ENCODE measurements around the gene NSUN4. TPM values are rescaled to one million over a fixed set of nuclear protein-coding genes. Genes with fewer than 3 reads are reported as not detected.

The NSUN4 gene
- total RNA-seq, 1 experiment from 2014 or later = 20.4 TPM

DNA sequence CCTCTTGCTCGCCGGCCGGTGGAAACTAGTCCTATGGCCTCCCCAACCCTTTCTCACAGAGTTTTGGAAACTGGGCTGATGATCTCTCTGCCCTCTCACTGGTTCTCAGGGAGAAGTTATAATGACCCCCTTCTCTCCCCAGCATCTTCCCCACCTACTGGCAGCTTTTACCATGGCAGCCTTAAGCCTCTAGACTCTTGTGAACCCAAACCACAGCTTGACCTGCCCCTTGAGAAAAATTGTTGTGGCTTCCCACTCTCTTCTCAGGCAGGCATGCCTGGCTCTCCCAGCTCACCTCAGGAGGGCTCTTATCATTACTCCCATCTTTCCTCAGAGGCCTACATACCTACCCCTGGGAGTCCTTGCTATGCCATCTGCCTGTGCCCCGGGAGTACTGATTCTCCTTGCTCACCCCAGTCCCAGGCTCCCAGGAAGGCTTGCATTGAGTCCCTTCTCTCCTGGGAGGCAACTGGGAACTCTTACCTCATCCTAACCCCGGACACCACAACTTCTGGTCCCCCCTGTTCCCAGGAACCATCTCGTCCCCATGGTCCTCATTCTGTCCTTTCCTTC, 1.6 kb downstream of the NSUN4 start:
- Histone ChIP-seq H4K91ac (ENCODE audit: insufficient read length, low read depth, low read length) (no peak overlapping the region), H3K56ac (ENCODE audit: insufficient read length, low read depth, low read length) (no peak overlapping the region), H3K14ac (ENCODE audit: insufficient read depth, low read length) (no peak overlapping the region), H3K9me3 (ENCODE audit: control insufficient read depth, low read depth, low read length) (no peaks in the 10 kb centered on the region), H3K4ac (ENCODE audit: low read depth, low read length) (no peak overlapping the region; the same call in 1 of the 2 replicates), H2BK12ac (ENCODE audit: insufficient read length, low read depth, low read length) (no peak overlapping the region), H3K27ac (ENCODE audit: insufficient read length, low read depth, low read length) (no peak overlapping the region), H4K20me1 (ENCODE audit: control insufficient read depth, insufficient read depth, insufficient read length) (no peaks in the 10 kb centered on the region), H3K27me3 (ENCODE audit: insufficient read depth, low read length) (no peaks in the 10 kb centered on the region), H2AK5ac (ENCODE audit: insufficient read length, low read length) (no peak overlapping the region), H3K79me2 (ENCODE audit: insufficient read depth, low read length) (no peaks in the 10 kb centered on the region), H2BK120ac (ENCODE audit: low read depth, low read length, poor library complexity, severe bottlenecking) (no peak overlapping the region), H3K4me1 (ENCODE audit: insufficient read depth, low read length) (no peaks in the 10 kb centered on the region; the same call in 1 of the 2 replicates), H2AFZ (ENCODE audit: low read length) (no peak overlapping the region), H4K8ac (replicated peaks; ENCODE audit: insufficient read length, low read depth, low read length) (no peak overlapping the region), H3K9ac (ENCODE audit: extremely low read depth, insufficient read length, low read length) (no peak overlapping the region), H3K23me2 (ENCODE audit: insufficient read length, low read depth, low read length, poor library complexity, severe bottlenecking) (peaks cover 5% of the 10 kb centered on the region), H3K18ac (ENCODE audit: insufficient read length, low read depth, low read length) (no peak overlapping the region), H3T11ph (ENCODE audit: low read length) (no peak overlapping the region), H2BK5ac (ENCODE audit: insufficient read length, low read length) (no peak overlapping the region), H3K4me2 (ENCODE audit: insufficient read depth, insufficient read length, low read length) (no peak overlapping the region), H3K23ac (ENCODE audit: insufficient read length, low read depth, low read length) (no peak overlapping the region), H2BK20ac (ENCODE audit: low read depth, low read length, poor library complexity, severe bottlenecking) (no peak overlapping the region), H4K5ac (ENCODE audit: insufficient read length, low read depth, low read length) (no peak overlapping the region), H2BK15ac (ENCODE audit: low read depth, low read length) (no peak overlapping the region), H3K79me1 (ENCODE audit: insufficient read depth, low read depth, low read length, poor library complexity, severe bottlenecking) (no peaks in the 10 kb centered on the region)
- peaks cover 20 to 23% of the 10 kb centered on the region in 2 experiments for H3K4me1 Mint-ChIP-seq
- peak overlapping the region in 2 of 3 experiments; percentile 100; a peak in 4 of 7 replicates for H3K27ac Mint-ChIP-seq
- DNase-seq = no peak
- H3K4me3 Mint-ChIP-seq = peak overlapping the region; percentile 89 to 96
- TF ChIP-seq, protein P1, sequence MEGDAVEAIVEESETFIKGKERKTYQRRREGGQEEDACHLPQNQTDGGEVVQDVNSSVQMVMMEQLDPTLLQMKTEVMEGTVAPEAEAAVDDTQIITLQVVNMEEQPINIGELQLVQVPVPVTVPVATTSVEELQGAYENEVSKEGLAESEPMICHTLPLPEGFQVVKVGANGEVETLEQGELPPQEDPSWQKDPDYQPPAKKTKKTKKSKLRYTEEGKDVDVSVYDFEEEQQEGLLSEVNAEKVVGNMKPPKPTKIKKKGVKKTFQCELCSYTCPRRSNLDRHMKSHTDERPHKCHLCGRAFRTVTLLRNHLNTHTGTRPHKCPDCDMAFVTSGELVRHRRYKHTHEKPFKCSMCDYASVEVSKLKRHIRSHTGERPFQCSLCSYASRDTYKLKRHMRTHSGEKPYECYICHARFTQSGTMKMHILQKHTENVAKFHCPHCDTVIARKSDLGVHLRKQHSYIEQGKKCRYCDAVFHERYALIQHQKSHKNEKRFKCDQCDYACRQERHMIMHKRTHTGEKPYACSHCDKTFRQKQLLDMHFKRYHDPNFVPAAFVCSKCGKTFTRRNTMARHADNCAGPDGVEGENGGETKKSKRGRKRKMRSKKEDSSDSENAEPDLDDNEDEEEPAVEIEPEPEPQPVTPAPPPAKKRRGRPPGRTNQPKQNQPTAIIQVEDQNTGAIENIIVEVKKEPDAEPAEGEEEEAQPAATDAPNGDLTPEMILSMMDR (conservative IDR thresholded peaks at IDR 0.05) = peak; percentile 50
- peaks cover 0 to 3% of the 10 kb centered on the region in 2 experiments; a peak in 2 of 5 replicates for H3K9me3 Mint-ChIP-seq
- no CpG with 5 or more reads among the region's 6 CpGs for WGBS (ENCODE audit: extremely low coverage, insufficient read length, low lambda C conversion rate)
- peaks cover 18 to 50% (median 42%) of the 10 kb centered on the region in 3 experiments; a peak in 6 of 7 replicates for H3K36me3 Mint-ChIP-seq (ENCODE audit: insufficient read depth in 1 of 3, low read depth in 3 of 3)
- no peaks in the 10 kb centered on the region for H3K27me3 Mint-ChIP-seq (ENCODE audit: low read depth)
